Effector memory CD8-positive, alpha-beta T cell (primary cell): ENCODE data around the gene SMARCA2.

Source experiments
- ATAC-seq: fragments of 150-1000 bp; cut with Tn5 transposase; replicated peaks from 2 replicates; pipeline ENCODE4 v1.10.0; 2021; ENCODE audit warnings: mild to moderate bottlenecking, moderate library complexity
- DNase-seq, 3 experiments: peaks; one replicate each; pipeline ENCODE4 v3.0.0; 2021
- H3K27ac Mint-ChIP-seq, 2 donors: one replicate each; pipeline ENCODE4 v1.8.0; 2022; ENCODE audit warnings: mild to moderate bottlenecking in 2 of 2, mixed read lengths in 2 of 2, moderate library complexity in 2 of 2
- H3K27me3 Mint-ChIP-seq, 2 donors: one replicate each; pipeline ENCODE4 v1.8.0; 2022; ENCODE audit warnings: mixed read lengths in 2 of 2
- H3K36me3 Mint-ChIP-seq: one replicate; pipeline ENCODE4 v1.8.0; 2022; ENCODE audit warnings: mild to moderate bottlenecking, moderate library complexity, mixed read lengths; ENCODE audit not compliant: insufficient read depth
- H3K4me1 Mint-ChIP-seq, 2 donors: one replicate each; pipeline ENCODE4 v1.8.0; 2022; ENCODE audit warnings: low read depth in 2 of 2, mixed read lengths in 2 of 2
- H3K4me3 Mint-ChIP-seq, 2 donors: one replicate each; pipeline ENCODE4 v1.8.0; 2022; ENCODE audit warnings: mild to moderate bottlenecking in 2 of 2, mixed read lengths in 2 of 2, moderate library complexity in 2 of 2
- H3K9me3 Mint-ChIP-seq, 2 donors: one replicate each; pipeline ENCODE4 v1.8.0; 2022; ENCODE audit warnings: mixed read lengths in 2 of 2

Gene SMARCA2

DNA sequence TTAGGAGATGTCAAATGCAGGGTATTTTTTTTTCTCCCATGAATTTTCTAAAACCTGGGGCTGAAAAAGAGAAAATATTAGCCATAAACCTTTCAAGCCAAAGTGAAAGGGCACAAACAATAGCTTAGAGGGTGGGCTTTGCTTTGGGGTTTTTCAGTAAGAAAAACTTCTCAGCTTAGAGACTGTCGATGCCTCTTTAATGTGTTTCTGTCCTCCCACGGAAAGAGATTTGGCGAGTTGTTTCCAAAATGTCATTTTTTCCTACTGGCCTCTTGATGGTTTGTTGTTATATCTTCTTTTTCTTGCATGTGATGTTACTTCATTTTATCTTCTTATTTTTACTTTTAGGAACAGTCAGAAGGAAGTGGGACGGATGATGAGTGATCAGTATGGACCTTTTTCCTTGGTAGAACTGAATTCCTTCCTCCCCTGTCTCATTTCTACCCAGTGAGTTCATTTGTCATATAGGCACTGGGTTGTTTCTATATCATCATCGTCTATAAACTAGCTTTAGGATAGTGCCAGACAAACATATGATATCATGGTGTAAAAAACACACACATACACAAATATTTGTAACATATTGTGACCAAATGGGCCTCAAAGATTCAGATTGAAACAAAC is 177.3 kb downstream of the SMARCA2 start:
- Mint-ChIP-seq H3K4me1 (peaks cover 0 to 7% of the 10 kb centered on the region in 2 donors), H3K4me3 (no peak overlapping the region), H3K36me3 (peaks cover 60% of the 10 kb centered on the region), H3K9me3 (no peaks in the 10 kb centered on the region), H3K27ac (no peak overlapping the region), H3K27me3 (no peaks in the 10 kb centered on the region)
- DNase-seq (no peak), ATAC-seq (no peak)

DNA sequence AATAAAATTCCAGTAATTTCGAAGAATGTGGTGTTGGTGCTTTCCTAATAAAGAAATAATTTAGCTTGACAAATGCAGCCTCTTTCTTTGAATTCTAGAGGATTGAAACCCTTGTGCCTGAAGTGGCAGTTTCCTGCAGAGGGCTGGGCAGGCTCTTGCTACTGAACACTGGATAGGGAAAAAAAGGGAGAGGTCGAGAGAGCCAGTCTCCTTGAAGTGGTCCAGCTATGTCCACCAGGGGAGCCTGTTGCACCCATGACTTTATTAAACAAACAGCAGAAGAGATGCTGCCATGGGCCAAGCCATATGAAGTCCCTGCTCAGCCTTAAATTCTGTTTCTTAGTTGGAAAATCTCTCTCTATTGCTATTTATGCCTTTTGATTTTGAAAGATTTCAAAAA is 178.4 kb downstream of the SMARCA2 start:
- H3K36me3 Mint-ChIP-seq, result peaks cover 64% of the 10 kb centered on the region
- no peaks in the 10 kb centered on the region for H3K9me3 Mint-ChIP-seq
- ATAC-seq, result no peak
- no peak for DNase-seq
- H3K27me3 Mint-ChIP-seq, result no peaks in the 10 kb centered on the region
- no peak overlapping the region for H3K27ac Mint-ChIP-seq
- H3K4me1 Mint-ChIP-seq, result peaks cover 0 to 7% of the 10 kb centered on the region in 2 donors
- H3K4me3 Mint-ChIP-seq, result no peak overlapping the region

DNA sequence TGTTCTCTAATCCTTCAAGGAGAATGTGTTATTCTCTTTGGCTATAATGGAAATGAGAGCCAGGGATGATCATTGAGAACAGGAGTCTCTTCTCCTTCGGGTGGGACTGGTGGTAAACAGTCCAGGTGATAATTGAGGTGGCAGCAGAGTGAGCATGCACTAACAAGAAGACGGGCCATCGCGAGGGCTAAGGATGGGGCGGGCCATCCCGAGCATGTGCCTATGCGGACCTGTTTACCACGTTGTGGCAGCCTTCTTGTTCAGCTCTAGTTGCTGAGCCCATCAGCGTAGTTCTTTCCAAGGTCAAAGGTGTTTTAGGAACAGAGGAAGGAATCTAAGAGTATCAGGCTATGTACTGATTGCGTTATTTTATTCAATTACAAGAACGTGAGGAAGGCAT is 180.1 kb downstream of the SMARCA2 start:
- H3K4me1 Mint-ChIP-seq, result peaks cover 0 to 7% of the 10 kb centered on the region in 2 donors
- DNase-seq (no peak), ATAC-seq (no peak)
- H3K36me3 Mint-ChIP-seq, result peaks cover 57% of the 10 kb centered on the region
- H3K4me3 Mint-ChIP-seq, result no peak overlapping the region
- H3K9me3 Mint-ChIP-seq, result peaks cover 0 to under 1% of the 10 kb centered on the region in 2 donors
- H3K27ac Mint-ChIP-seq, result peak overlapping the region in 1 of 2 donors; percentile 26
- H3K27me3 Mint-ChIP-seq, result no peaks in the 10 kb centered on the region

DNA sequence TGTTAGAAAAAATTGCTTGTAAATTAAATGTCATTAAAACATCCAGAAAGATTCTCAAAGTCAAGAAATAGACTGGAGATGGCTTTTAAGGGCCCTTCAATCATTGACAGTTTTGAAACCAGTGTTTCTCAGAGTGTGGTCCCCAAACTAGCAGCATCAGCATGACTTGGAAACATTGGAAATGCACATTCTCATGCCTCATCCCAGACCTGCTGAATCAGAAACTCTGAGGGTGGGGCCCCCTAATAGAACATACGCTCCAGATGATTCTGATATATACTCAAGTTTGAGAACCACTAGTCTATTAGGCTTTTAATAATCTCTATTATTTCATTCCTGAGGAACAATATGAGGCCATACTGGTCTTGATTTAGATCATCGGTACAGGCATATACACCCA is 181.6 kb downstream of the SMARCA2 start:
- ATAC-seq (no peak), DNase-seq (no peak)
- no peak overlapping the region for H3K27ac Mint-ChIP-seq
- H3K4me1 Mint-ChIP-seq, result peaks cover 0 to 4% of the 10 kb centered on the region in 2 donors
- no peaks in the 10 kb centered on the region for H3K27me3 Mint-ChIP-seq
- H3K36me3 Mint-ChIP-seq, result peaks cover 42% of the 10 kb centered on the region
- peaks cover 0 to 7% of the 10 kb centered on the region in 2 donors for H3K9me3 Mint-ChIP-seq
- H3K4me3 Mint-ChIP-seq, result no peak overlapping the region

DNA sequence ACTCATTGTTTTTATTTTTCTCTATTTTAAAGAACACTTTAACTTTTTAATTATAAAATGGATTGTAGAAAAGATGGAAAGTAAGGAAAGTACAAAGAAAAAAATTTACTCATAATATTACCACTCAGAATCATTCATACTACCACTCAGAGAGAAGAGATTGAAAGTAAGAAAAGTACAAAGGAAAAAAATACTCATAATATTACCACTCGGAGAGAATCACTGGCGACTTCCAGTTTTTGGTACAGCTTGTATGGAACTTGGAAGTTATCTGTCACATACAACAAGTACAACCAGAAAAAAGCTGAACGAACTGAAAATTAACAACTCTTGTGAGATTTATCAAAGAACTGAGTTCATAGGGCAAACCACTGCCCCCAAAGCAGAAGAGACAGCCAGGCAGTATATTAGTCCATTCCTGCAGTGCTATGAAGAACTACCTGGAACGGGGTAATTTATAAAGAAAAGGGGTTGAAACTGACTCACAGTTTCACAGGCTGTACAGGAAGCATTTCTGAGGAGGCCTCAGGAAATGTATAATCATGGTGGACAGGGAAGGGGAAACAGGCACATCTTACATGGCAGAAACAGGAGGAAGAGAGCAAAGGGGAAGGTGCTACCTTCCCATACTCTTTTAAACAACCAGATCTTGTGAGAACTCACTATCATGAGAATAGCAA is 183.9 kb downstream of the SMARCA2 start:
- no peak overlapping the region for H3K27ac Mint-ChIP-seq
- peaks cover 0 to 7% of the 10 kb centered on the region in 2 donors for H3K9me3 Mint-ChIP-seq
- no peaks in the 10 kb centered on the region for H3K27me3 Mint-ChIP-seq
- H3K36me3 Mint-ChIP-seq, result peaks cover 18% of the 10 kb centered on the region
- ATAC-seq (no peak), DNase-seq (no peak)
- H3K4me3 Mint-ChIP-seq, result no peak overlapping the region
- H3K4me1 Mint-ChIP-seq, result no peaks in the 10 kb centered on the region

DNA sequence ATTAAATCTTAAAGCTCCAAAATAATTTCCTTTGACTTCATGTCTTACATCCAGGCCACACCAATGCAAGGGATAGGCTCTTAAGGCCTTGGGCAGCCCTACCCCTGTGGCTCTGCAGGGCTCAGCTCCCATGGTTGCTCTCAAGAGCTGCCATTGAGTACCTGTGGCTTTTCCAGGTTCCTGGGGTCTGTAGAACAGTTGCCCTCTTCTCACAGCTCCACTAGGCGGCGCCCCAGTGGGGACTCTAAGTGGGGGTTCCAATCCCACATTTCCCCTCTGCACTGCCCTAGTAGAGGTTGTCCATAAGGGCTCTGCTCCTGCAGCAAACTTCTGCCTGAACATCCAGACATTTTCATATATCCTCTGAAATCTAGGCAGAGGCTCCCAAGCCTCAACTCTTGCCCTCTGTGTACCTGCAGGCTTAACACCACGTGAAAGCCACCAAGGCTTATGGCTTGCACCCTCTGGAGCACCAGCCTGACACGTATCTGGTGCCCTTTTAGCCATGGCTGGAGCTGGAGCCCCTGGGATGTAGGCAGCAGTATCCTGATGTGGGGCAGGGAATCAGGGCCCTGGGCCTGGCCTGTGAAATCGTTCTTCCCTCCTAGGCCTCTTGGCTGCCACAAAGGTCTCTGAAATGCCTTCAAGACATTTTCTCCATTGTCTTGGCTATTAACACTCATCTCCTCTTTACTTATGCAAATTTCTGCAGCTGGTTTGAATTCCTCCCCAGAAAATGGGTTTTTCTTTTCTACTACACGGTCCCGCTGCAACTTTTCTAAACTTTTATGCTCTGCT is 185.1 kb downstream of the SMARCA2 start:
- Mint-ChIP-seq H3K4me1 (no peaks in the 10 kb centered on the region), H3K4me3 (no peak overlapping the region), H3K27ac (no peak overlapping the region), H3K9me3 (peaks cover 0 to 7% of the 10 kb centered on the region in 2 donors), H3K27me3 (no peaks in the 10 kb centered on the region), H3K36me3 (peaks cover 7% of the 10 kb centered on the region)
- DNase-seq (no peak), ATAC-seq (no peak)

DNA sequence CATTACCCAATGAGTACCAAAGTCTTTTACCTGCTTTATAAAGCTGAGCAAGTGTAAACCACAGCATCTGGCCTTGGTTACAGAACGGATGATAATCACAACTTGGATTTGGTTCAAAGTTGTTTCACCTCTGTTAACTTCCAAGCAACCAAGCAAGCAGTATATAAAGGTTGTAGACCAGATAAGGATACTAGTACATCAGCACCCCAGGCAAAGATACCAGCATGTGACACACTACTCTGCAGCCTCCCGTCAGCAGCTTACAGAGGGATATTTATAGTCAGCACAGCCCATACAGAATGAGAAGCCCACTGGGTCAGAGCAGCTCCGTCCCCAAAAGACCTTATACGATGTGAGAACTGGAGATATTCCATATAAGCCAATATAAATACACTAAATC is 193.3 kb downstream of the SMARCA2 start:
- Mint-ChIP-seq H3K9me3 (no peaks in the 10 kb centered on the region), H3K4me3 (no peak overlapping the region), H3K27me3 (no peaks in the 10 kb centered on the region), H3K27ac (no peak overlapping the region), H3K4me1 (no peaks in the 10 kb centered on the region), H3K36me3 (no peaks in the 10 kb centered on the region)
- DNase-seq (no peak), ATAC-seq (no peak)

DNA sequence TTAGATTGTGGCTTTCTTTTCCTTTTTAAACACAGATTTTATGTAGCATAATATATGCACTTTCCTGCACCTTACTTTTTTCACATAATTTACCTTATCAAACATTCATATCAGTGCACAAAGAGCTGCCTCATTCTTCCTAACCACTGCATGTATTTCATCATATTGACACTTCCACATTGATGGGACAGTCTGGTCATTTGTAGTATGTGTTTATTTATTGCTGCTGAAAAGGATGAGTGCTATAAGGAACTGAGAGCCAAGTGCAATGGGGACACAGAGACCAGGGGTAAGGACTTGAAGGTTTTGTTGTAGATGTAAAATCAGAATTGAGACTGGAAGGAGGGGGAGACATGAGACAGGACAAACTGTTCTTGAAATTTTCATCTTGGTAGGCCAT is 193.8 kb downstream of the SMARCA2 start:
- H3K4me3 Mint-ChIP-seq, result no peak overlapping the region
- no peaks in the 10 kb centered on the region for H3K36me3 Mint-ChIP-seq
- ATAC-seq (no peak), DNase-seq (no peak)
- no peaks in the 10 kb centered on the region for H3K4me1 Mint-ChIP-seq
- no peaks in the 10 kb centered on the region for H3K27me3 Mint-ChIP-seq
- H3K27ac Mint-ChIP-seq, result no peak overlapping the region
- no peaks in the 10 kb centered on the region for H3K9me3 Mint-ChIP-seq

DNA sequence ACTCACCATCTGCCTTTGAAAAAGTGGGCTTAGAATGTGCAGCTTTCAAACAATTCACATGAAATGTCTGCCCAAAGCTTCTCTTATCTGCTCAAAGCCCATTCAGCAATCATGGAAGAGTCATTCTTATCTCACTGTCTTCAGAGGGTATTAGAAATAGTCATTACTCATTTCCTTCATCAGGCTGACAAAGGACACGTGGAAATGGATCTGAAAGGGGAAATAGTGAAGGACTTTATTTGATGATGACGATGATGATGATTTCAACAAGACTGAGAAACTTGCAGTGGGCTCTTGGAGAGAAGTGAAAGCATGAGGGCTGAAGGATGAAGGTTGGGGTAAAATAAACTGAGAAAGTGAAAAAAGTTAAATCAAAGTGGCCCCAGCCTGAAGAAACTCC is 194.3 kb downstream of the SMARCA2 start:
- Mint-ChIP-seq H3K4me1 (no peaks in the 10 kb centered on the region), H3K27ac (peak overlapping the region in 1 of 2 donors; percentile 2), H3K27me3 (no peaks in the 10 kb centered on the region), H3K9me3 (no peaks in the 10 kb centered on the region), H3K36me3 (no peaks in the 10 kb centered on the region), H3K4me3 (no peak overlapping the region)
- ATAC-seq (no peak), DNase-seq (no peak)

DNA sequence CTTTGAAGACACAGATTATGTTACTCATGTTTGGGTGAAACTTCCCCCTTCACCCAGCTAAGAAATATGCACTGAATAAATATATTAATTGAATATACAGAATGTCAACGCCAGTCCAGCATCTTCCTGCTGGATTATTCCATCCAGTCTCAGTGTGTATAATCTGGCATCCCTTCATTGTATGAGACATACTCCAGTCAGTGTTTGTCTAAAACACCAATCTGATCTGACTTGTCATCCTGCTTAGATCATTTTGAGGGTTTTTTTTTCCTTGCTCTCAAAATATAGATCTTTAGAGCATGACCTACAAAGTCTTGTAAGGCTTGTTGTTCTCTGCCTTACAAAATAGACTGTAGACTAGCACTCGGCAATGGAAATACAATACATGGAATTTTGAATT is 195.1 kb downstream of the SMARCA2 start:
- DNase-seq, result no peak
- Mint-ChIP-seq H3K27ac (no peak overlapping the region), H3K27me3 (no peaks in the 10 kb centered on the region), H3K4me3 (no peak overlapping the region), H3K36me3 (no peaks in the 10 kb centered on the region), H3K4me1 (no peaks in the 10 kb centered on the region), H3K9me3 (no peaks in the 10 kb centered on the region)
- ATAC-seq, result no peak

DNA sequence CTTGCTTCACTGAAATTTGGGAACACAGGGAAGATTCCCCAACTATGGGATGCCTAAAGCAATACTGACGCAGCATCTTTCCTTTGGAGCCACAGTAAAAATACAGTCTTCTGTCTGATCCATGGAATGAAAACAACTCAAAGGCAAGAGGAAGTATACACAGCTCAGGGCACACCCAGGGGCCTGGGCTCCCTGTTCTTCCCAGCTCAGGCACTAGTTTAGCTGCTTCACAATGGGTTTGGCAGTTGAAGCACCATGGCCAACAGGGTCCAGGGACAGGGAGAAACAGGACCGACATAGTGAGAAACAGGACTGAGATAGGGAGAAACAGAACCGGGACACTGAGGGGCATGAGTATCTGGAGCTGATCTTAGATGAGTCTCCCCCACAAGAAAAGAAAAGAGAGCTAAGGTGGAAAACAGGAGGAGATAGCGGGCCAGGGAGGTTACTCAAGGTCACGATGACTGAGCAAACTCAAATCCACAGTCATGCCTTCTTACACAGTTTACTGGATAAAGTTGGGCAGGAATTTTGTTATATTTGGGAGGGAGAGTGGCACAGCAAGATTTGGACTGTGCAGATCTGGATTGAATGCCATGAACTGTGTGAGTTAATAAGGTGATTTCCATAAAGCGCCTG is 198.8 kb downstream of the SMARCA2 start:
- no peak overlapping the region for H3K4me3 Mint-ChIP-seq
- H3K9me3 Mint-ChIP-seq, result no peaks in the 10 kb centered on the region
- no peak for ATAC-seq
- no peak overlapping the region for H3K27ac Mint-ChIP-seq
- no peaks in the 10 kb centered on the region for H3K36me3 Mint-ChIP-seq
- H3K27me3 Mint-ChIP-seq, result no peaks in the 10 kb centered on the region
- no peaks in the 10 kb centered on the region for H3K4me1 Mint-ChIP-seq
- no peak for DNase-seq

DNA sequence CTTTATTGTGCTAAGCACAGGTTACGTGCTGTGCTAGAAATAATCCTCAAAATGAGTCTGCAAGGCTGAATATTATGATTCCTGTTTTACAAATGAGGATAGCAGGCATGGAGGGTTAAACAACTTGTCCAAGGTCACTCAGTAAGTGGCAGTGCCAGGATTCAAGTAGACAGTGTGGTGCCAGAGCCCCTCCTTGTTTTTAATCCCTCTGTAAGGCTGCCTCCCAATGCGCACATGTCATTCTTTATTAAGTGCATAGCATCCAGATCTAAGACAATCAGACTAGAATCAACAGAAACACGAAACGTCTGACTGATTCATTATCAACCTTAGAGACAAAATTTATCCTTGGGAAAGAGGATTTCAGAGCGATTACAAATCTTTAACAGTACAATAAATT is 199.6 kb downstream of the SMARCA2 start:
- Mint-ChIP-seq H3K36me3 (no peaks in the 10 kb centered on the region), H3K4me1 (no peaks in the 10 kb centered on the region), H3K27me3 (no peaks in the 10 kb centered on the region), H3K9me3 (no peaks in the 10 kb centered on the region), H3K4me3 (no peak overlapping the region), H3K27ac (no peak overlapping the region)
- ATAC-seq (no peak), DNase-seq (no peak)

DNA sequence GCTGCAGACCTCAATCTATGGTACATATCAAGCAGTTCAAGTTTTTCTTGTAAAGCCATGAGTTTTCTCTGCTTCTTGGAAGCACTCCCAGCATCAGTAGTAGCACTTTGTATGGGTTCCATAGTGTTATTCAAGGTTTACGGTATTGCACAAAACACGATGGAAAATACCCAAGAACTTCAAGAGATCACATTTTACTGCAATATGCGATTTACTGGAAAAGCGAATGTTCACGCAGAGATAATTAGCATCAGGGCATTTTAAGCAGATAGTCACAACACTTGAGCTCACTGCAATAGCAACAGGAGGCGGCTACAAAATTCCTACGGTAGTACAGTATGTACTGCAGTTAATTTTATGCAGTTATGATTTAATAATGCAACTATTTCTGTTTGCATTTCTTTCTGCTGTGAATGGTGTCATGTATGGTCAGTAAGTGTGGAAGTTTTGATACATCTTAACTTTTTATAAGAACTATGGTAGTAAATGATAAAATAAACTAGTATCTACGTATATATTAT is 200.8 kb downstream of the SMARCA2 start:
- no peaks in the 10 kb centered on the region for H3K9me3 Mint-ChIP-seq
- H3K27ac Mint-ChIP-seq, result no peak overlapping the region
- H3K36me3 Mint-ChIP-seq, result no peaks in the 10 kb centered on the region
- DNase-seq (no peak), ATAC-seq (no peak)
- H3K4me1 Mint-ChIP-seq, result no peaks in the 10 kb centered on the region
- no peaks in the 10 kb centered on the region for H3K27me3 Mint-ChIP-seq
- H3K4me3 Mint-ChIP-seq, result no peak overlapping the region
